ENCODE data around the gene CYGB.
"Not testable (repeated sequence)": the region's sequence is repeated elsewhere in the genome, so short reads cannot be mapped to it uniquely, and the experiment has no call there.

Gene CYGB

DNA sequence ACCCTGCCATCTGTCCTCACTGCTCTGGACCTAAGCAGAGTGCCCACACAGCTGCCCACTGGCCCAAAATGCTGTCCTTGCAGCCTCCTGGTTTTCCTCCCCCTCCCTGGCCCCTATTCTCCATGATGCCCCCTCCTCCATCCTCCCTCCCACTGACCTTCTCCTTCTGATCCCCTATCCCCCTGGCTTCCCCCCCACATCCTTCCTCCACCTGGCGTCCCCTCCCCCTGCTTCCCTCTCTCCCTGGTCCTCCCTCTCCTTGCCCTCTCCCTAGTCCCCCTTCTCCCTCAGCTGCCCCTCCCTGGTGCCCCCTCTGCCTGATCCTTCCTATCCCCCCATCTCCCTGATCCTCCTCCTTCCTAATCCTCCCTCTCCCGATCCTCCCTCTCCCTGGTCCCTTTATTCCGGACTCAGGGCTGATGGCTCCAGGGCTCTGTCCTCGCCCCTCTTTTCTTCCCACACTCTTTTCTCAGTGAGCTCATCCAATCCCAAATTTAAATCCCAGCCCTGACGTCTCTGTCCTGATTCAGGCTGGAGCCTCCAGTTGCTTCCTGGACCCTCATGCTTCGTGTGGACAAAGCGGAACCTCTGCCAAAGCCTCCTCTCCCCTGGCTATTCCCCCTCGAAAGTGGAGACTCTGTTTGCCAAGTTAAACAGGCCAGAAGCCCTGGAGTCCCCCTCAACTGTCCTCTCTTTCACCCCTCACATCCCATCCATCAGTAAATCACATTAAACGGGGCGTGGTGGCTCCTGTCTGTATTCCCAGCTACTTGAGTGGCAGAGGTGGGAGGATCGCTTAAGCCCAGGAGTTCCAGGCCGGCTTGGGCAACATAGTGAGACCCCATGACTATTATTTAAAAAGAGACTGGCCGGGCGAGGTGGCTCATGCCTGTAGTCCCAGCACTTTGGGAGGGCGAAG, 18.2 kb downstream of the CYGB start:
- DNase-seq: no peak

DNA sequence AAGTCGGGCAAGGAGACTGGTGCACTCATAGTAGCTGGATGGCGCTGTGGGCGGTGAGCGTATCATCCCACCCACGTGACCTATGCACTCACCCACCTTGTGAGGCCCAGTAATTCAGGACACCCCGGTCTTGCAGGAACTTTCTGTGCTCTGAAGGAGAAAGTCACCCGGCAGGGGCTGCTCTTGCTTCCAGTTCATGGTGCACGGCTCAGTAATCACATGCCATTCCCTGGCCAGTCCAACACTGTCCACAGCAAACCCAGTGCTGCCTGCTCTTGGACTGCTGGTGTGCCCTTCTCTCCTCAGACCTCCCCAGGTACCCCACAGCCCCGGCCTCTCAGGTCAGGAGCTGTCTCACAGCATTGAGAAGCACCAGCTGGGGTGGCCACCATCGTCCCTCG, 19.9 kb downstream of the CYGB start:
- DNase-seq: no peak

DNA sequence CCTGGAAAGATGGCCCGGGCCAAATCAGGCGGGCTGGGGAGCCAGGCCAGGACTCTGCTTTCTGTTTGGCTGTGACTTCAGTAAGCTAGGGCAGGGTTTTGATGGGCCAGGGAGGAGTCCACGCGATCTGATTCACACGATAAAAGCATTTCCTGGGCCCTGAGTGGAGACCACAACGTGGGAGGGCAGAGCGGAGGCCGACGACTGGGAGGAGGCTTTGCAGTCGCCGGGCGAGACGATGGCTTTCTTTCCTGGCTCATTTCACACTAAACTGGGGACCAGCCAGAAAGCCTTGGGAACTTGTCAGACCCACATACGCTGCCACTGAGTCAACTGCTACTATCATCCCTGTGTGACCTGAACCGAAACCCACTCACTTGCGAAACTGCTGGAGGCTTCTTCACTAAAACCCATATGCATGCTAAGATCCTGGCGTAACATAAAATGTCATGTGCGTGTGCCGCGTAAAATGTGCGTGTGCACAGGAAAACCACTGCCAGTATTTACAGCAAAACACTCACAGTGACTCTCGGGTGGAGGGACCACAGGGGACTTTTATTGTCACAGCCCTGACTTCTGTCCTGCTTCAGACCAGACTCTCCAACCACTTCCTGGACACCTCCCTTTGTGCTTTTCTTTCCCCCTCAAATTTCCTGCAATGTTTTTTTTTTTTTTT, 22.1 kb downstream of the CYGB start:
- DNase-seq: peak; percentile 89

DNA sequence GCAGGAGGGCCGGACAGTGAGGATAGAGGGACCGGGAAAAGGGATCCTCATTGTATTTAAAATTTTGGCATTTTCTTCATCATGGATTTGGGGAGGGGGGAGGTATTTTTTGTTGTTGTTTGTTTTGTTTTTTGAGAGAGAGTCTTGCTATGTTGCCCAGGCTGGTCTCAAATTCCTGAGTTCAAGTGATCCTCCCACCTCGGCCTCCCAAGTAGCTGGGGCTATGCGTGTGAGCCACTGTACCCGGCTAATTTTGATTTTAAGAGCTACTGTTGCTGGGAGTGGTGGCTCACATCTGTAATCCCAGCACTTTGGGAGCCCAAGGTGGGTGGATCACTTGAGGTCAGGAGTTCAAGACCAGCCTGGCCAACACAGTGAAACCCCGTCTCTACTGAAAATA, 23.2 kb downstream of the CYGB start:
- DNase-seq: not testable (repeated sequence)

DNA sequence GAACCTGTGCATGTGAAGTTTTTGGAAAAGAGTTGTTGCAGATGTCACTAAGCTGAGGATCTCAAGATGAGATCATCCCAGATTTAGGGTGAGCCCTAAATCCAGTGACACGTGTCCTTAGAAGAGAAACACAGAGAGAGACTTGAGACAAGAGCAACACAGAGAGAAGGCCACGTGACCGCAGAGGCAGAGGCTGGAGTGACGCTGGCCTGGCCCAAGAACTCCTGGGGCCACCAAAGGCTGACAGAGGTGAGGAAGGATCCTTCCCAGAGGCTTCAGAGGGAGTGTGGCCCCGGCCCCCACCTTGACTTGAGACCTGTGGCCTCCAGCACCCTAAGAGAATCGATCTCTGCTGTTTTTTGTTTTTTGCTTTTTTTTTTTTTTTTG, 24.2 kb downstream of the CYGB start:
- no peak for DNase-seq

DNA sequence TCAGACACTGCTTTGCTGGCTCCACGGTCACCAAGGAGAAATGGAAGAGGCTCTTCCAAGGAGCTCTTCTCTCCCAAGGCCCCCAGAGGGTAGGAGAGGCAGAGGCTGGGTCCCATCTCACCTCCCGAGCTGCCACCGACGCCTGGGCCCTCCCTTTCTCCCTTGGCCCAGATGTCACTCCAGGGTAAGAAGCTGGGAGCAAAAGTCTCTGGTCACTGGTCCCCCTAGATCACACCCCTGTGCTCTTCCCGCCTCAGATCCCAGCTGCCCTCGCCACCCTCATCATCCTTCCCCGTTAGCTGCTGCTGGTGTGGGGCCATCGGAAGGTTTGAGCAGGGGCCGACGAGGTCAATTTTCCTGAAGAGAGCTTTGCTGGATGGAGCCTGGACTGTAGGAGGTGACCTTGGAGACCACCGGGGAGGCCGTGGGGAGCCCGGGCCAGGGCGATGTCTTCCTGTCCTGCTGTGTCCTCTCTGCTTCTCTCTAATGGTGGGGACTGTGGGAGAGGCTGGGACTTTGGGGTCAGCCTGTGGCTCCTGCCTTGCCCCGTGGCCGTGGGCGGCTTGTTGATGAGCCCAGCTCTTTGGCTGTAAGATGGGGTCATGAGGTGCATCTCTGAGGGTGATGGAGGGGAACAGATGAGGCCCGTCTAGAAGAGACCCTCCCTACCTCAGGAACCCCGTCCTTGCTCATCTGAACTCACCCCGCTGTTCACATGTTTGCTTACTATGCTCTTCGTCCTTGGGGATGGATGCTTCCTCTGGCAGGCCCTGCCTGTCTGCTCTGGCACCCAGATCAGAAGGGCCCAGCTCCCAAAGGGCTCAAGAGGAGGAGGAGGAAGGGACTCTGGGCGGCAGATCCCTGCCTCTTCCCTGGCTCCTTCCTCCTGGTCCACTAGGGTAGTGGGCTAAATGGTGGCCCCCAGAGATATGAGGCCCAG, 24.9 kb downstream of the CYGB start:
- no peak for DNase-seq

DNA sequence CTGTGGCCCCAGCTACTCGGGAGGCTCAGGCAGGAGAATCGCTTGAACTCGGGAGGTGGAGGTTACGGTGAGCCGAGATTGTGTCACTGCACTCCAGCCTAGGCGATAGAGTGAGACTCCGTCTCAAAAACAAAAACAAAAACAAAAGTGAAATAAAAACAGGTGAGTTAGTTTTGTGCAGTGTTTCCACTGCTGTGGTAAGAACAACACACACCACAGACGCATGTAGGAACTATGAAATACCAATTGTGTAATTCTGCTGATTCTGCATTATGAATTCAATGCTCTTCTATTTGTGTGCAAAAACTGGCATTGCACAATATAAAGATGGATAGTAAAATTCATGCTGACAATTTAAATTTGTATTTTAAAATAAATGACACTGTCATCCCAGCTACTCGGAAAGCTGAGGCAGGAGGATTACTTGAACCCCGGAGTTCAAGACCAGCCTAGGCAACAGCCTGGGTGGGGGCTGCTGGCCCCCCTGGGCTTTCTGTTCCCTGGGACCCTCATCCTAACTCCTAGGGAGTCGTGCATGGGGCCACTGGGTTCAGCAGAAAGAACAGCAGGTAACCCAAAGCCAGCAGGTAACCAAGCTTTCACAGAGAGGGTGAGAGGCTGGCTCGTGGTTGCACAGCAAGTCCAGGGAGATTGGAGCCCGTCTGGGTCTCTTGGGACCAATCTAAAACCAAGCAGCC, 25.7 kb downstream of the CYGB start:
- DNase-seq: no peak

DNA sequence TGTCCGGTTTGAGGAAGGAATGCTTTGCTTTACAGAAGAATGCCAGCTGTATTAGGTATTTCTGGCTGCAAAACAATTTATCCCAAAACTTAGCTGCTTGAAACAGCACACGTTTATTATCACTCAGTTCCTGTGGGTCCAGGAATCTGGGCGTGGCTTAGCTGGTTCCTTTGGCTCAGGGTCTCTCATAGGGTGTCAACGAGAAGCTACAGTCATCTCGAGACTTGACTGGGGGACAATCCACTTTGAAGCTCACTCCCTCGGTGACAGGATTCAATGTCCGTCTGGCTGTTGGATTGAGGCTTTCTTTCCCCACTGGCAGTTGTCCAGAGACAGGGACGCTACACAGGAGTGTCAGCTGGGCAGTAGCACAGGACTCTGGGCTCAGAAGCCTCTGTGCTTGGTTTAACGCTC, 26.7 kb downstream of the CYGB start:
- no peak for DNase-seq

DNA sequence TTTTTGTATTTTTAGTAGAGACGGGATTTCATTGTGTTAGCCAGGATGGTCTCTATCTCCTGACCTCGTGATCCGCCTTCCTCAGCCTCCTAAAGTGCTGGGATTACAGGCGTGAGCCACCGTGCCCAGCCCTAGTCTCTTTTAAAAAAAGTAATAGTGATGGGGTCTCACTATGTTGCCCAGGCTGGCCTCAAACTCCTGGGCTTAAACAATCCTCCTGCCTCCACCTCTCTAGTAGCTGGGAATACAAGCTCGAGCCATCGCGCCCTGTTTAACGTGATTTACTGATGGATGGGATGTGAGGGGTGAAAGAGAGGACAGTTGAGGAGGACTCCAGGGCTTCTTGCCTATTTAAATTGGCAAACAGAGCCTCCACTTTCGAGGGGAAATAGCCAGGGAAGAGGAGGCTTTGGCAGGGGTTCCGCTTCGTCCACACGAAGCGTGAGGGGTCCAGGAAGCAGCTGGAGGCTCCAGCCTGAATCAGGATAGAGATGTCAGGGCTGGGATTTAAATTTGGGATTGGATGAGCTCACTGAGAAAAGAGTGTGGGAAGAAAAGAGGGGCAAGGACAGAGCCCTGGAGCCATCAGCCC, 28.9 kb downstream of the CYGB start:
- not testable (repeated sequence) for DNase-seq

DNA sequence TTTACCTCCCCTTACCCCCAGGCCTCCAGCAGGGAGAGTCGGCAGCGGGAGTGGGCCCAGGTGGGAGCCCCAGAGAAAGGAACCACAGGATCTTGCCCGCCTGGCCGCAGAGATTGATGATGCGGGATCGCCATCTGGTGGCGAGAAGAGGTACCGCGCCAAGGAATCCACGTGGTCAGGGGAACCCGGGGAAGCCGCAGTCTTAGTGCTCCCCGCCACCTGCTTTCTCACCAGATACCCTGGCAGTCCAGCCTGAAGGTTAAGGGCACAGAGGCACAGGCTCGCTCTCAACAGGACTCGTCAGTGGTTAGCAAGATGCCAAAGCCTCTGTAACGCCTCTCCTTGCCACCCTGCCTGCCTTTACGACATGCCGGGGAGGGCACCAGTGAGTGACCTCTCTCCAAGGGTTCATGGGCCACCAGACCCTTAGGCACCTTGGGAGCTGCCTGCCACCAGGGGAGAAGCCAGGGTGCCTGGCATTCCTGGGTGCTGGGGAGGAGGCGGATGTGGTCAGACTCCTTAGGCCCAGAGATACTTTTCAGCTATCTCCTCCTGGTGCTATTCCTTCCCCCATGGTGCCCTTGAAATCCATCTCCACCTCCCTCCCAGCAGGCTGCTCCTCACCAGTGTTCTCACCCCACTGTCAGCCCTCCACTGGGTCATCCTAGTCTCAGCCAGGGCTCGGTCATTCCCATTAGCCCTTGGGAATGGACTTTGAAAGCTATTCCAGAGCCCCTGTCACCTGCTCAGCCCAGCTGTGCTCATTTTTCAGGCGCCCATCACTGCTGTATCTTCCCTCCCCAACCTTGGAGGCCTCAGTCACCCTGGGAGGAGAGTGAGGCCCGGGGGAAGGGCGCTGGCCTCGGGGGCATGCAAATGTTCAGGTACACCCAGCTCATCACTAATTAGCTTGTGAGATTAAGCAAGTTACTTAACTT, 30.8 kb downstream of the CYGB start:
- peak; percentile 88 for DNase-seq

DNA sequence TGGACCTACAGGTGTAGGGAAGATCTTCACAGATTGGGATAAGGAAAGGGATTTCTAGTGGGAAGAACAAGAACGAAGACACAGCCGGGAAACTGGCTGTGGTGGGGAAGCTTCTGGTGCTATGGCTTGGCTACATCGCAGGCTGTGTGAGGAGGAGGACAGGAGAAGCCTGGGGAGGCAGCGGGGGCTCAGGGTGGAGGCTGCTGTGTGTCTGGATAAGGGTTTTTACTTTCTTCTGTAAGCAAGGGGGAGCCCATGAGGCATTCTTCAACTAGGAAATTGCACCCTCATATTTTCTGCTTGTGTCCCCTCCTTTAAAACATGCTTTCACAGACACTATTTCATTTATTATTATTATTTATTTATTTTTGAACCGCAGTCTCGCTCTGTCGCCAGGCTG, 33.4 kb downstream of the CYGB start:
- DNase-seq: no peak

DNA sequence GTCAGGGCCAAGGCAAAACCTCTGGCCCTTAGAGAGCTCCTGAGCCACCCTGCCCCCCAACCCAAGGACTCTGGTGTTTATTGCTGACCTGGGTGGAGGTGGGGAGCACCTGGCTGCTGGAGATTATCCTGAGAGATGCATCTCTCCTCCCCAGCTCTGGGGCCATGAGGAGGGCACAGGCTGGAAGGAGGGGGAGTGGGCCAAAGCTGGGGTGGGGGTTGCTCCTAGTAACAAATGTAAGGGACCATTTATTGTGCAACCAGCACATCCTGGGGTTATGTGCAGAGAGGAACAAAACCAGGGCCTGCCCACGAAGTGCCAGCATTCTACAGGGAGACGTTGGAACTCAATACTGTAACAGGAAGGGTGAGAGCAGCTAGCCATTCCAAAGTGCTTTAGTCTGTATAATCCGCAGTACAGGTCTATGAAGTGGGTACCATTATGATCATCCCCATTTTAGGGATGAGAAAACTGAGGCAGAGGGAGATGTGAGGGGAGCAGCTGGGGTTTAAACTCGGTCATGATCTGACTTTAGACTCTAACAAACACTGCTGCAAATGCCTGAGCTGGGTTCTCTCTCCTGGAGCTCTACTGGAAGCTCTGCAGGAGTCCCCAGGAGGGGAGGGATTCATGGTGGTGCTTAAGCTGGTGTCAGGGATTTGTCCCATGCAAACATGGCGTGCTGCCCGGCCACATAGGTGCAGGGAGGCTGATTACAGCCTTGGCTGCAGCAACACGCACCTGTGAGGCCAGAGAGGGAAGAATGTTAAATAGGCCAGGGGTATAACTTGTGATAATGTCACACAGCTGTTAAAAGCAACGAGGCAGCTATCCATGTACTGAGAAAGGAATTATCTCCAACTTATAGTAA, 34.9 kb downstream of the CYGB start:
- no peak for DNase-seq

DNA sequence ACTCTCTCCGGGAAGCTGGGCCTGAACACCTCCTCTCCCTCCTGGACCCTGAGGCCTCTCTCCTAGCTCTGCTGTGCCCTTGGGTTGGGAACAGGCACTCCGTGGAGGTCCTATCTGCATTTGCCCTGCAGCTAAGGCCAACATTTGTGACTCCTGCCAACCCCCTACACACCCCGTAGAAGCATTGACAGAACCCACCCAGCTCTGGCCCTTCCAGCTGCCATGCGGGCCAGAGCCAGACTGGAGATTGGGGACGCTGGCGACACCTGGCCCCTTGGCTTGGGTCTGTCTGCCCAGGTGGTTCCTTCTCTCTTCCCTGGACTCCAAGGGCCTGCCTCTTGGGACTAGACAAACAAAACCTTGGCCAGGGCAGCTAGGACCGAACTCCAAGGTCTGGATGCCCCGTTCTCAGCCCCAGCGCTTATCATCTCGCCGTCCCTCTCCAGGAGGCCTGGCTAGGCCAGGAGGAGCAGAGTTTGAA, 35.6 kb downstream of the CYGB start:
- no peak for DNase-seq

DNA sequence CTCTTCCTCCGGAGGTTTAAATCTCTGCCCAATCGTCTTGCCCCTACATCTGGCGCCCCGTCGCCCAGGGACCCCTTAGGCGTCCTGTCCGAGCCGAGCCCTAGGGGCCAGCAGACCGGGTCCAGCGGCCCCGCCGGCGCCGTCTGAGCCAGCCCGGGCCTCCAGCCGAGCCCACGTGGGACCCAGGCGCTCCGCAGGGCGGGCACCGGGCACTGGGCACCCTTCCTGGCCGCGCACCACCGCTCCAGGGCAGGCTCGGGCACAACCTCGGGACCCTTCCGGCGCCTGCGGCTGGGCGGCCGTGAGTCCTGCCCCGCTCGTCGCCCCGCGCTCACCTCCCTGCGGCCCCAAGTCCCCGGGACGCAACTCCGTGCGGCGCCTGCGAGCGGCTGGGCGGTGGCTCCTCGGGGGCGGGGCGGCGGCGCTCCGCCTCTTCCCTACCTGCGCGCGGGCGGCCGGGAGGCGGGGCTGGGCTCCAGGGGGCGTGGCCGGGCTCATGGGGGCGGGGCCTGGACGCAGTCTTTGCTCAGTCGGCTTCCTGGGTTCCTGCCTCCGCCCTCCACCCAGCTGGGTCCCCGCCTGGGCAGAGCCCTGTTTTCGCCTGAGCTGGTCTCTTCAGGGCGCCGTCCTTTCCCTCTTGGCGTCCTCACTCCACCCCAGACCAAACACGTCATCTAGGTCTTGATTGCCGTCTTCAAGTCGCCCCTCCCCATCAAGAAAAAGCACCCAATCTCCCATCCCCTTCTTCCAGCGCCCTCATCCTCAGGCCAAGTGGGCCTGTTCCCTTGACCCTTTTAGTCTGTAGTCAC, 36.3 kb downstream of the CYGB start, which contains the start of gene RHBDF2:
Gene RHBDF2, minus strand, starts transcription at position 406 of the 809 bp plus-strand sequence. CDS start 19,899 bp downstream, outside the sequence.
- peak; percentile 95 for DNase-seq

DNA sequence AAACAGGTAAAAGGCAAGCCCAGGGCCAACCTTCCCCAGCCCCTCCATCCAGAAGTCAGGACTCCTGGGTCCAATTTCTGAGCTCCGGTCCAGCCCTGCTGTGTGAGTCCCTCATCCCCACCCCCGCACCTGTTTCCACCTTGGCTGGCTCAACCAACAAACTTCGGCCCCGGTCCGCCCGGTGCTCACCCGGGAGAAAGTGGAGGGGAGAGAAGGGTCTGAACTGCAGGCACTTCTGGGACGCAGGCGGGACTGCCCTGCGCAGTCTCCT, 36.8 kb downstream of the CYGB start:
- no peak for DNase-seq

DNA sequence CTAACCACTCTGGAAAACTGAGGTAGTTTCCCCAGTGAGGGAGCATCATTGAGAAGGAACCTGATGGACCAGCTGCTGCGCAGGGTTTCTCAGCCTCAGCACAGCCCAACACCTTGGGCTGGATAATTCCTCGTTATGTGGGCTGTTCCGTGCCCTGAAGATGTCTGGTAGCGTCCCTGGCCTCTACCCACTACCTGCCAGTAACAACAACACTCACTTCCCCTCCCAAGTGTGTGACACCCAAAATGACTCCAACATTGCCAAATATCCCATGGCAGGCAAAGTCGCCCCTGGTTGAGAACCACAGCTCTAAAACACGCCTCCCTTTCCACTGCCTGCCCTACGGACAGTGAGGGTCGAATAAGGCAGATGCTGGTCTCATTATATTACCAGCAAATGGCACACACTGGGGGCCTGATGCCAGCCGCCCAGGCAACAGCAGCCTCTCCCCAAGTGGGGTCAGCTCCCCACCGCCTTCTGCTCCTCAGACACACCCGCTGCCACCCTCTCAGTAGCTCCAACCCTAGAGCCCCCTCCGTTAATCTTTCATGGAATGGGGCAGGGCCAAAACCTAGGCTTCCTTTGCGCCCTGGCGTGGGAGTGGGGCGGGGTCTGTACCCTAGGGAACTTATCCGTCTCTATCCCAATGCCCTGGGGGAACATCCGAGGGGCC, 37.3 kb downstream of the CYGB start:
- peak; percentile 54 for DNase-seq

DNA sequence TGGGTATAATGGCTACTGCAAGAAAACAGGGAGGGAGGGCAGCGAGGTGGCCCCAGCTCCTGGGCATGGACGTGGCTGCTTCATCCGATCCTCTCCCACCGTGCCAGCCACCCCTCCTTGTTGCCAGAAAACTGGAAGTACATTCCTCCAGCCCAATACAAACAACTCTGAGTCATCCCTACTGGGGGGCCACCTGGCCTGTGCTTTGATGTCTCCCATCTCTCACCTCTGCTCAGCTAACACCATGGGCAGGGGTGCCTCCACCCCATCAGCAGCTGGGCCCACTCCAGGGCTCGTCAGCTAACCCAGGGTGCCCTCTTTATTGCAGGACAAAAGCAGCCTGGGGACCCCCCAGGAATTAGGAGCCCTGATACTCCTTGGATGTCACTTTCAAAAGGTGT, 38.2 kb downstream of the CYGB start:
- no peak for DNase-seq

DNA sequence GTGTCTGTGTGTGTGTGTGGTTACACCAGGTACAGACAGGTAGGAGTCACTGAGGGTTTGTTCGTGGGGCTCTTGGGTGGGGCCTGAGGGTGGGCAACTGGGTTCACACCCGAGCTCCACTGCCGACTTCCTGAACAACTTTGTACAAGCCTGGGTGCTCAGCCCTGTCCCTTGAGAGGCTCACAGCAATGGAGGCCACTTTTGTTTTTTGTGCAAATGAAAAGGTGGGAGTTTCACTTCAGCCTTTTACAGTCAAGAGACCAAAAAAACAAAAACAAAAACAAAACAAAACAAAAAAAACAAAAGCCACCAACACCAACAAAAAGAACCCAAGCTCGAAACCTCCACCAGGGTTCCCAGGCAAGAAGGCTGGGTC, 38.6 kb downstream of the CYGB start:
- DNase-seq: peak; percentile 51
